Measurements from ENCODE around the gene GABBR1.

- TF ChIP-seq, protein P1, sequence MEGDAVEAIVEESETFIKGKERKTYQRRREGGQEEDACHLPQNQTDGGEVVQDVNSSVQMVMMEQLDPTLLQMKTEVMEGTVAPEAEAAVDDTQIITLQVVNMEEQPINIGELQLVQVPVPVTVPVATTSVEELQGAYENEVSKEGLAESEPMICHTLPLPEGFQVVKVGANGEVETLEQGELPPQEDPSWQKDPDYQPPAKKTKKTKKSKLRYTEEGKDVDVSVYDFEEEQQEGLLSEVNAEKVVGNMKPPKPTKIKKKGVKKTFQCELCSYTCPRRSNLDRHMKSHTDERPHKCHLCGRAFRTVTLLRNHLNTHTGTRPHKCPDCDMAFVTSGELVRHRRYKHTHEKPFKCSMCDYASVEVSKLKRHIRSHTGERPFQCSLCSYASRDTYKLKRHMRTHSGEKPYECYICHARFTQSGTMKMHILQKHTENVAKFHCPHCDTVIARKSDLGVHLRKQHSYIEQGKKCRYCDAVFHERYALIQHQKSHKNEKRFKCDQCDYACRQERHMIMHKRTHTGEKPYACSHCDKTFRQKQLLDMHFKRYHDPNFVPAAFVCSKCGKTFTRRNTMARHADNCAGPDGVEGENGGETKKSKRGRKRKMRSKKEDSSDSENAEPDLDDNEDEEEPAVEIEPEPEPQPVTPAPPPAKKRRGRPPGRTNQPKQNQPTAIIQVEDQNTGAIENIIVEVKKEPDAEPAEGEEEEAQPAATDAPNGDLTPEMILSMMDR (conservative IDR thresholded peaks at IDR 0.05): no peak
- TF ChIP-seq EZH2 (IDR thresholded peaks at IDR 0.05; ENCODE audit: low read depth): no peak
These were observed 22.7 kb upstream of the GABBR1 start for GRCh38 chr6:29655658-29656057.
